SW 1271 (cell line): Measurements from ENCODE around the gene SPNS1.

Experiments used
- DNase-seq, 2 experiments: peaks; one replicate each; lab custom pipeline; 2025; lab: John Stamatoyannopoulos, UW

SPNS1 gene

GRCh38 chr16:29025735-29026134 lies 51.2 kb downstream of the SPNS1 start:
- no peak for DNase-seq

- no peak for DNase-seq
These were observed 54.0 kb downstream of the SPNS1 start for GRCh38 chr16:29028457-29029167.

GRCh38 chr16:29029168-29029994 lies 54.8 kb downstream of the SPNS1 start:
- DNase-seq = no peak

- DNase-seq = no peak
These were observed 55.7 kb downstream of the SPNS1 start for GRCh38 chr16:29030086-29030840.
